Activated gamma-delta T cell treated with anti-CD3 and anti-CD28 coated beads, Interleukin-2, amount 50 U/mL, for 16 hours (primary cell): Measurements from ENCODE around the gene CCM2.
A peak's percentile ranks its signal among the peaks of the same experiment; 100 is the strongest.
"Not testable (repeated sequence)": the region's sequence is repeated elsewhere in the genome, so short reads cannot be mapped to it uniquely, and the experiment has no call there.

ENCODE experiments used
- DNase-seq: peaks from one replicate; pipeline ENCODE4 v3.0.0-alpha.2; 2020; ENCODE audit warnings: low read depth

The CCM2 gene

GRCh38 chr7:44981035-44981706 is 18.8 kb upstream of the CCM2 start:
- no peak for DNase-seq

GRCh38 chr7:44982535-44982923 is 17.5 kb upstream of the CCM2 start:
- DNase-seq, result no peak

GRCh38 chr7:44982970-44983369 is 17.0 kb upstream of the CCM2 start:
- DNase-seq, result no peak

GRCh38 chr7:44983742-44984477 is 16.1 kb upstream of the CCM2 start:
- no peak for DNase-seq

GRCh38 chr7:44984478-44984758 is 15.6 kb upstream of the CCM2 start:
- no peak for DNase-seq

- no peak for DNase-seq
Measured at GRCh38 chr7:44985033-44985695, 14.8 kb upstream of the CCM2 start.

GRCh38 chr7:44985900-44986217 is 14.1 kb upstream of the CCM2 start:
- no peak for DNase-seq

GRCh38 chr7:44986218-44987053 is 13.6 kb upstream of the CCM2 start:
- peak; percentile 92 for DNase-seq

GRCh38 chr7:44987457-44987856 is 12.5 kb upstream of the CCM2 start:
- DNase-seq, result no peak

GRCh38 chr7:44987996-44988395 is 12.0 kb upstream of the CCM2 start:
- no peak for DNase-seq

- DNase-seq, result no peak
Measured at GRCh38 chr7:44988701-44989100, 11.3 kb upstream of the CCM2 start.

- no peak for DNase-seq
Measured at GRCh38 chr7:44989132-44989531, 10.9 kb upstream of the CCM2 start.

GRCh38 chr7:44990109-44991023 is 9.6 kb upstream of the CCM2 start:
- no peak for DNase-seq

GRCh38 chr7:44992004-44992795 is 7.8 kb upstream of the CCM2 start:
- DNase-seq, result not testable (repeated sequence)

GRCh38 chr7:44994877-44995554 is 5.0 kb upstream of the CCM2 start:
- DNase-seq, result no peak

GRCh38 chr7:44995555-44996493 is 4.2 kb upstream of the CCM2 start:
- DNase-seq, result no peak

- DNase-seq, result no peak
Measured at GRCh38 chr7:44998153-44998871, 1.7 kb upstream of the CCM2 start.
